NCI-H1417 (cell line): ENCODE results near the gene ATP5IF1.

Experiments
- DNase-seq, 3 experiments: peaks; one replicate each; lab custom pipeline; 2025; lab: John Stamatoyannopoulos, UW

Gene ATP5IF1

DNA sequence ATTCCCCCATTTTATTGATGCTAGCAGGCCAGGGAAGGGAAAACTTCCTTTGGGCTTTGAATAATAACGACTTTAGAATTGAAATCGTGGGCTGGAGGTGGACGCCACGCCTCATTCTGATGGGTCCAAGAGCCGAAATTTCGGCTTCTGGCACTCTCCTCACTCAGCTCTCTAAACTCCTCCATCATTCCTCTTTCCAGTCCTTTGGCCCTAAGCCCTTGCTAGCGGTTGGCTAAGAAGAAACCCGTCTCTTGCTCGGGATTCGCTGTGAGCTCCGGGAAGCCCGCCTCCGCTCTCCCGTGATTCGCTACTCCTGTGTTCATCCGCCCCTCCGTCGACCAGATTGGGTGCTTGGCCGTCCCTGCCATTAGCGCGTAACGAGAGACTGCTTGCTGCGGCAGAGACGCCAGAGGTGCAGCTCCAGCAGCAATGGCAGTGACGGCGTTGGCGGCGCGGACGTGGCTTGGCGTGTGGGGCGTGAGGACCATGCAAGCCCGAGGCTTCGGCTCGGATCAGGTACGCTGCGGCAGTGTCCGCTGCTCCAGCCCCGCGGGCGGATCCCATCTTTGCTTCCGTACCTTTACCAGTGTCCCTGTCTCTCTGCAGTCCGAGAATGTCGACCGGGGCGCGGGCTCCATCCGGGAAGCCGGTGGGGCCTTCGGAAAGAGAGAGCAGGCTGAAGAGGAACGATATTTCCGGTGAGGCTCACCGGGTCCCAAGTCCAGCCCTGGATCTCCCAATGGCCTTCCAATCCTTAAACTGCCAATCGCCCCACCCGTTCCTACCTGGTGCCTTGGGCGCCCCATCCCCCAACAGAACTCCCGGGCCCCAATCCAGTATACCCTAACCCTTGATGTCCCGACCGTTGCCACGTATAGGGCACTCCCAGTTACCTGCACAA, at the start of gene ATP5IF1:
ATP5IF1 (plus strand) TSS at position 370 of the 901 bp plus-strand sequence; CDS start at position 430, 60 bp downstream.
- peak; percentile 95 to 98 (median 97) for DNase-seq

DNA sequence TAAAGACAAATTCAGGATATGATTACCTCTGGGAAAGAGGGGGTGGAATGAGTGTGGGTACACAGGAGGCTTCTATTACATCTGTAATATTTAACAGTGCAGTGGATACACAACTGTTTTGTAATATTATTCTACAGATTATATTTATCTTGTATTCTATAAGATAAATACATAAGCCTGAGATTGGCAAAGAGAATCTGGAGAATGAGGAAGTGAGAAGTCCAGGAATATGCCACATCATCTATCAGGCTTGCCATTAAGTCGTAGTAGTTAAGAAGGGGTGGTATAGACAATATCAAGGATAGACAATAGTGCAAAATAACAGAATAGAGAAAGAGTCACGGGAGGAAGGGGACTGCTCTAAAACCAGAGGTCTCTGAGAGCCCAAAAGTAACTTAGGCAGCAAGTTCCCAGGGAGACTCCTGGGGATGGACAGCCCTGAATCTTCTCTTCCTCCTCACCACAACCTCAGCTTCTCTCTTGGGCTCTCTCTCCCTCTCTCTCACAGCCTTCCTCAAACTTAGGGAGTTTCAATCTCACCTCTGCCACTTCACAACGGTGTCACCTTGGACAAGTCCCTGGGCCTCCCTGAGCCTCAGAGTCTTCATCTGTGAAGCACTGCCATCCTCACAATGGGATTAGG, 45.5 kb upstream of the ATP5IF1 start:
- no peak for DNase-seq

DNA sequence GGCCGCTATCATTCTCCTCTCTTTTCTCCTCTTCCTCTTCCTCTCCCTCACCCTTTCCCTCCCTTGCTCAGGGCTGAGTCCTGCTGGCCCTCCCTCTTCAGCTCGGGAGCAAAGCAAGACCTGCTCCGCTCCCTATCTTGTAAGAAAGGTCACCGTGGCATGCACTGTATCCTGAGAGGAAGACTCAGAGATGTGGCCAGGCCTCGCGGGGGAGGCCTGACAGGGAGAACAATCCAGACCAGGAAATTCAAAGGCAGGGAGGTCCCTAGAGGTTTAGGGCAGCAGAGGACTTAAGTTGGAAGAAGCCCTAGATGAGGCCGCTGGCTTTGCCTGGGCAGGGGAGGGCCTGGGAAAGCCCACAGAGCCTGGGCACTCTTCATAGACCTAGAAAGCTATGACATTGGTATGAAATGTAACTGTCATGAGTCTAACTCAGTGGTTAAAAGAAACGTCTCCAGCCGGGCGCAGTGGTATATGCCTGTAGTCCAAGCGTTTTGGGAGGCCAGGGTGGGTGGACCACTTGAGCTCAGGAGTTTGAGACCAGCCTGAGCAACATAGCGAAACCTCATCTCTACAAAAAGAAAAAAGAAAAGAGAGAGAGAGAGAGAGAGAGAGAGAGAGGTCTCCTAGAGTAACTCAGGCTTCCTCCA, 44.8 kb upstream of the ATP5IF1 start:
- no peak for DNase-seq

DNA sequence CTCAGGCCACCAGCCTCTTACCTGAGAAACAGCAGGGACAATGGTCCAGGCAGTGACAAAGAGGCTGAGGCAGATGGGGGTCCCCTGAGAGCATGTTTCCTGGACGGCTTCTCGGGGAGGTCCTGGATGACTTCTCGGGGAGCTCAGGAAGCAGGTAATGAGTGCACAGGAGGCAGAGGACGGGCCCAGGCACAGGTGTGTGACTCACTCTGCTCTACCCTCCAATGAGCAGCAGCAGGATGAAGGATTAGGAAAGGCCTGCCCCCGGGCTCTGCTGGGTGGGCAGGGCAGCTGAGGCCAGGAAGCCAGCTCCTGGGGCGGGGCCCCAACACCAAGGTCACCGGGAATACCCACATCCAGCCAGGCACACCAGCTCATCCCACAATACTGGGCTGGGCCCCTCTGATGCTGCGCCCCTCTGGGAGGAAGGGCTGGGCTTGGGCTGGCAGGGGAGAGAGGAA, 42.2 kb upstream of the ATP5IF1 start:
- no peak for DNase-seq

DNA sequence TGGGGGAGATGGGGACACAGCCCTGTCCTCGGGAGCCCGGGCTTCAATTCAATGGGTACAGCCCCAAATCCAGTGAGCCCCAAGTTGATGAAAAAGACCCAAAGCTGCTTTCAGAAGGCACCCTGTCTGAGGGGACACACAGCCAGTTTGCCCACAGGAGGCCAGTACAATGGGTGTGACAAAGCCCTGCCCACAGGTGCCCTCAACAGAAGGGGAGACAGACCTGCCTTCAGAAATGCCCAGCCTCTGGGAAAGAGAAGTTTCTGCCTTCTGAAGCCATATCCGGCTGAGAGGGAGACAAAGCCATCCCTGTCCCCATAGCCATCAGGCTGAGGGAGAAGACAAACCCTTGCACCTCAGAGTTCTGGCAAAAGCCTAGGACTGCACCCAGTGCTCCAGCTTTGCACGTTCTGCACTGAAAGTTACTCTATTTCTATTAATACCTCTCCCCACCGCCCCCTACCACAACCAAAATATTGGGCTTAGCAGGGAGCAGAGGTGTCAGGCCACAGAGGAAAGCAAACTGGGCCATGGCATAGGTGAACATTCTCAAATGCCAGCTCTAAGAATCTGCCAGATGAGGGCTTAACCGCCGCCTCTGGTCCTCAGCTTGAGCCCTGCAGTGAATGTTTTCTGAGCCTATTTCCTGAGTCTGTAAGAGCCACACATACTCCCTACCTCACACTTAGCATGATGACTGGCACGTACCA, 41.4 kb upstream of the ATP5IF1 start:
- no peak for DNase-seq

DNA sequence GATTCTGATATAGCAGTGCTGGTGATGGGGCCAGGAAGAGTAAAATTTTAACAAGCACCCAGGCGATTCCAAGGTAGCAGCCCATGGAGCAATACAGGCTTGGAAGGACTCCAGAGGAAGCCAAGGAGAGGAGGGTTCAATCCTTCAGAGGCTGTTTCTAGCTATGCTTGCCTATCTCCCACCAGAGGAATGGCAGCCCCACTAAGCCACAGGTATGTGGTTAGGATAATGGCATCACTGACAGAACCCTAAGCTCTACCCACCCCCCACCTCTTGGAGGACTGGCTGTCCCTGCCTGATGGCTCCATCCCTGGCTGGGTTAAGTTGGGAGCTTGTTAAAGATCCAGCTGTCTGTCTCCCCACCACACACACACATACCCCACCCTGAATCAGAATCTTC, 40.1 kb upstream of the ATP5IF1 start:
- DNase-seq: no peak

DNA sequence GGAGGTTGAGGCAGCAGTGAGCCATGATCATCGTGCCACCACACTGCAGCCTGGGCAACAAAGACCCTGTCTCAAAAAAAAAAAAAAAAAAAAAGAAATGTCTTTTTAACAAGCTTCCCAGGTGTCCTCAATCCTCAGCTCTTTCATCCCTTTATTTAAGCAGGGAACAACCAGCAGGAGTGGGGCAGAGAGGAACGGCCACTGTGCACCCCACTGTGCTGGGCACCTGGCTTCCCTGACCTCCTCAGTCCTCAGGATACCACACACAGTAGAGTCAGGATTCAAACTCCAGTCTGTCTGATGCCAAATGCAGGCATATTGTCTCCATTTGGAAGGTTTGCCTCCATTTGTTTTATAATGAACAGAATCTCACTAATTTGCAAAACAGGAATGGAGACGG, 39.6 kb upstream of the ATP5IF1 start:
- no peak for DNase-seq

DNA sequence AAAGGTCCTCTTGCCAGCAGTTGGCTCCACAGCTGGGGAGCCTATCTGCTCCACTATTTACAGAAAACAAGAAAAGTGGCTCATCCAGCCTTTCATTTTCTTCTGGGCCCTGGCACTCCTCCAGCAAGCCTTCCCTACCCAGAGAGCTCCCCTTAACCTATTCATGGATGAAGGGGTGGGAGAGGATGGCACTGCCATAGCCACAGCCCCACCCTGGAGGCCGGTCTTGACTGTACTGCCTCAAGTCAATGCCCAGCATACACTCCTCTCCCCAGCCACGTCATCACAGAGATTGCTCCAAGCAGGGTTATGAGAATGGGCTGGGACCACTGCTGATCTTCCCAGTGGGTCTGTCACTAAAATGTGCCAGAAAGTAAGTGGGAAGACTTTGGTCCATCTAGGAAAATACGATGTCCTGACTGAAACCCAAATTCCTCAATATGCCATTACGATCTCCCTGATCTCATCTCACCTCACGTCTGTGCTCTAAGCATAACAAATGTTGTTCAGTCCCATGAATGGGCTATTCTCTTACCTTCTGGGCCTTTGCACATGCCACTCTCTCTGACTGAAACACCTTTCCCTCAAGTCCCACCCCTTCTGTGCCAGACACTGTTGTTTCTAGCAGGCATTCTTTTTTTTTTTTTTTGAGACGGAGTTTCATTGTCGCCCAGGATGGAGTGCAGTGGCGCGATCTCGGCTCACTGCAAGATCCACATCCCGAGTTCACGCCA, 38.1 kb upstream of the ATP5IF1 start:
- DNase-seq: no peak

DNA sequence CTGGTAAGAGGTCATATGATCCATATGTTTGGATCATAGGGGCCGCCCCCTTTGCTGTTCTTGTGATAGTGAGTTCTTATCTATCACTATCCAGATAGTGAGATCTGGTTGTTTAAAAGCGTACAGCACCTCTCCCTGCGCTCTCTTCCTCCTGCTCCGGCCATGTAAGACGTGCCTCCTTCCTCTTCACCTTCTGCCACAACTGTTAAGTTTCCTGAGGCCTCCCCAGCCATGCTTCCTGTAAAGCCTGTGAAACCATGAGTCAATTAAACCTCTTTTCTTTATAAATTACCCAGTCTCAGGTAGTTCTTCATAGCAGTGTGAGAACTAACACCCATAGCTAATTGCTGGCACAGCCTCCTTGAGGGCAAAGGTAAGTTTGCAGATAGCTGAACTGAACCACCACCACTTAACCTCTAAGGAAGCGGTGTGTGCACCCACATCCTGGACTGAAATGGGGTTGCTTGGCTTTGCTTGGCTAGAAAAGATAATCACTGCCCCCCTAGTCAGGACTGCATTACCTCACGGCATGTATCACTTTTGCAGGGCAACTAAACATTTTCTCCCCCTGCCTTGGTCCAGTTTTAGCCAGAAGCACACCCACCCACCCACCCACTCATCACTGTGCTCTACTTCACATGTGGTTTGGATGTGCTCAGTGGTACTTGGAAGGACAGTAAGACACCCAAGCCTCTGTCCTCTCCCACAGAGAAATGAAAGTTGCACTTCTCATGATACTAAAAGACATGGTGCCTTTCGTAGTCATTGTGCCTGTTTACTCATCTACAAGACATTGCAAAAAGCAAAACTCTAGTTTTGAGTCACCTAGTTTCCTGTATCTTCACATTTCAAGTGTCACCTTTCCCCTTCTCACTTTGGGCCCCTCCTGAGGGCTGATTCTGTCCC, 36.3 kb upstream of the ATP5IF1 start:
- no peak for DNase-seq

DNA sequence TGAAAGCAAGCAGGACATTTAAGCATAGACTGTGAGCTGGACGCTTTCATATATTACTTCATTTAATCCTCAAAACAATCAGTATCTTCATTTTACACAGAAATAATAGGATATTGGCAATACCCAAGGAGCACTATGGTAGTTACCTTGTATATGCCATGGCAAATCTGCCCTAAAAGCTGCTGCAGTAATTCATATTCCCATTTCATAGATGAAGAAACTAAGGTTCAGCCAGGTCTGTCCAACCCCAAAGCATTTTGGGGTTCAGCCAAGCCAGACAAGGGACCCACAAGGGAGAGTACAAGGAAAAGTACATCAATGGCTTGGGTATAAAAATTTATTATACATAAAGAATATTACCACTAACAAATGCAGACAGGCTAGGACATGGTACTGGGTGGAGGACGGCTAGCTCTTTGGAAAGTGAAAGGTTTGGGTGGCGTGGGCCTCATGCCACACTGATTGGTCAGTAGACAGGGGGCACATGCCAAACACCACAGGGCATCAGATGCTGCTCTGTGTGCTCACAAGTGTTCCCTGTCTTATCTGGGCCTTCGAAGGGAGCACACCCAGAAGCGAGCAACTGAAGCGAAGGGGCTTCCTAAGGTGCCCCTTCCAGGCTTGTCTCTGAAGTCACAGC, 35.6 kb upstream of the ATP5IF1 start:
- no peak for DNase-seq

DNA sequence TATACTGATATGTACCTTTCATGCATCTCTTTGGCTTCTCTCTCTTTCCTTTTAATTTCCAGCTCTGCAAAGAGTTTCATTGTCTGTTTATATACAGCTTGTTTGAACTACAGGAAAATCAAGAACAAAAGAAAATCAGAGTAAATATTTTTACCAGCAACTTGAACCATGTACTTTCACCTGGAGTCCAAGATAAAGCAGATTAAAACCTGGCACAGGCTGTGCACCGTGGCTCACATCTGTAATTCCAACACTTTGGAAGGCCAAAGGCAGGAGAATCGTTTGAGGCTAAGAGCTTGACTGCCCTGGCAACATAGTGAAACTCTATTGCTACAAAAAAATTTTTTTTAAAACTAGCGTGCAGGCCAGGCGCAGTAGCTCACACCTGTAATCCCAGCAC, 30.7 kb upstream of the ATP5IF1 start:
- DNase-seq: no peak

DNA sequence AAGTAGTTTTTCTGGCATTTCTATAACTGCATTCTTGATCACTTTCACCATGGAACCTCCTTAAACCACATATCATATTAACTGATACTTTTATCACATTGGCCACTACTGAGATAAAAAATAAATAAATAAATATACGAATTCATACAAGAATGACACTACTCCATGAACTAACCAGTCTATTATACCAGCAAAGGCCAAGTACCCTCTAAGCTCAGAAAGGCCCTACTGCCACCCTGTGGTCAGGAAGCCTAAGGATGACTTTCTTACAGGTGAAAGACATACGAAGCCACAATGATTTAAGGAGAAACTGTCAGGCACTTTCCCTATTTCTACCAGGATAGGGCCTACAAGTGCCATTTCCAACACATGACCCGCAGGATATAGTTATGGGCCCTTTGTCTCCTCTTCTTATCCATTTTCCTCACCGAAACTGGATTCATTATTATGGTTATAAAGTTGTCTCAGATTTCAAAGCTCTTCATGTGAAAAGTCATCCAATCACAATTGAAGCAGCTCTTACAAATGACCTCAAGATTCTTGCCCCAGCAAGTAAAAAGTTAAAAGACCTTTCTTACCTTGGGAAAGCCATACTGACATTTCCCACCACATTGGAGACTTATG, 27.0 kb upstream of the ATP5IF1 start:
- peak; percentile 16 to 65 (median 22) for DNase-seq

DNA sequence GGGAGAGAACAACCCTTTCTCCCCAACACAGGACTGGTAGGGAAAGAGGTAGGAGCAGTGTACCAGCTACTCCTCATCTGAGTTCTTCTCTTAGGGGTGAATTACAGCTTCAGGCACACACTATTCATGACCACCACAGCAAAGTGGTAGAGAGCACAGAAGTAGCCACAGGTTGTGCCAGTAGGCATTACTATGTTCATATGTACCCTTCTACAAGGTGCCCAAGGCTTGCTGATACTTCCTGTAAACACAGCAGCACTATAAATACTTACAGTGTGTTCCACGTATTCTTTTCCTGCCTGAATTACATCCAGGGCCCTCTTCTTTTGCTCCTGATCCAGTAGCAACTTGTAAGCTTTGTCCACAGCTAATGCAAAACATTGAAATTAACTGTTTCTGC, 26.2 kb upstream of the ATP5IF1 start:
- DNase-seq: no peak

DNA sequence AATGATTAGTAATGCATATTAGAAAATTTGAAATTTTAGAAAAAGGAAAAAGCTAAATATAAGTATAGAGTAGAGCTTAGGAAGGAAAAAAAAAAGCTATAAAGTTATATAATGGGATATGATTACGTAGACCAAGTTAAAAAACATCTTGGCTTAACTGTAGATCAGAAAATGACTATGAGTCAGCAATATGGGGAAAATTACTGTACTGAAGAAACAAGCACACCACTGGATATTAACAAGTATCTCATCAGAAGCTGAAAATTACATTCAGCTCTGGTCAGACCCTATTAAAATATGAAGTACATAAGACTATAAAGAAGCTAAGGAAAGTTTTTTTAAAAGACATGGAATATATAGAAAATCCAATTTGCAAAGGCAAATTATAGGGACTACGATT, 22.6 kb upstream of the ATP5IF1 start:
- no peak for DNase-seq

DNA sequence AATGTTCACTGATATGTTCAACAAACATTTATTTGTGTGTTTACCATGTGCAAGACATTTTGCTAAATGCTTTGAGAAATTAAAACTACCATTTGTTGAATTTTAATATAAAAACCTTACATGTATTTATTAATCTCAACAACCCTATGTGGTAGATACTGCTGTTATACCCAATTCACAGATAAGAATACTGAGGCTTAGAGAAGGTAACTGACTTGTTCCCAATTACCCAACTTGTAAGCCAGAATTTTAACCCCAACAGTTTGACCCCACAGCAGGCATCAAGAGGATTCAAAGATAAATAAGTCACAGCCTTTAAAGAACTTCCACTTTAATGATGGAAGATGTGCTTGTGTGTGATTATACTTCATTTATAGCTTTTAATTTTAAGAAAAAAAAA, 6.8 kb upstream of the ATP5IF1 start:
- no peak for DNase-seq

DNA sequence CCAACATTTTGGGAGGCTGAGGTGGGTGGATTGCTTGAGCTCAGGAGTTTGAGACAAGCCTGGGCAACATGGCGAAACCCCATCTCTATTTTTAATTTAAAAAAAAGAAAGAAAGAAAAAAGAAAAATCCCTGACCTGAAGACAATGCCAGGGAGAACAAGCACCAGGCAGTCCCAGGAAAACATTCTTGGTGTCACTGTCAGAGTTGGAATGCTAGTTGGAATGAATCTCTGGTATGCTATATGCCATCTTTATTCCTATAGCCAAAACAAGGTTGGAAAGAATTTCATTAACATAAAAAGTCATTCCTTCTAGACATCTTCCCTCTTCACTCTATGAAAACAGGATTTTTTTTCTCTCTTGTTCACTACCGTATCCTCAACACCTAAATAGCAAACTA, 5.9 kb upstream of the ATP5IF1 start:
- no peak for DNase-seq

DNA sequence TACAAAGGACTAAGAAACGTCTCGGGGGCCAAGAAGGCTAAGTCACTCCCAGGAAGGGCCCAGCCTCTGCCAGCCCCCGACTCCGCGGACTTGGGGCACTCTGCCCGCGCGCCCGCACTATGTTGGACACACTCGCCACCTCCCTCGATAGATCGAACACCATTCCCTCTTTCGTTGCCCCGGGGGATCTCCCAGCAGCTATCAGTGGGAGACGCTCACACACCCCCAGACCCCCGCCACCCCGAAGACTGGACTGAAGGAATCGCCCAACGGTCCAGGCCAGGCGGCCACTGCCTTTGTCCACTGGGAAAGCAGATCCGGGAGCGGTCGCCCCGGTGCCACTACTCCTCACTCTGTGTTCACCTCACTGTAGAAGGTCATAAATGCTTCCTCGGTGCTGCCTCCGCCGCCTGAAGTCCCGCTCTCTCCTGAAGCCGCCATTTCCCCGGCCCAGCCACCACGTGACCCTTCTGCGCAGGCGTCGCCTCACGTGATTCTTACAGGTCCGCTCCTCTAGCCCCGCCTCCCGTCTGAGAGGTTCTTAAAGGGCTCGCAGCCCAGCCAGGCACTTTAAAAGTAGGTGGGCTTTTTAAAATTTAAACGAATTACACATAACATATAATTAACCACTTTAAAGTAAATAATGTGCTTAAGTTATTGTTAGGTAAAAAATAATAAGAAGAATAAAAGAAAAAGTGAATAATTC, 3.2 kb upstream of the ATP5IF1 start, which contains the start of gene DNAJC8:
DNAJC8 (minus strand) TSS at position 472 of the 706 bp plus-strand sequence; CDS start at position 441, 31 bp downstream.
- DNase-seq: peak; percentile 86 to 95 (median 95)

DNA sequence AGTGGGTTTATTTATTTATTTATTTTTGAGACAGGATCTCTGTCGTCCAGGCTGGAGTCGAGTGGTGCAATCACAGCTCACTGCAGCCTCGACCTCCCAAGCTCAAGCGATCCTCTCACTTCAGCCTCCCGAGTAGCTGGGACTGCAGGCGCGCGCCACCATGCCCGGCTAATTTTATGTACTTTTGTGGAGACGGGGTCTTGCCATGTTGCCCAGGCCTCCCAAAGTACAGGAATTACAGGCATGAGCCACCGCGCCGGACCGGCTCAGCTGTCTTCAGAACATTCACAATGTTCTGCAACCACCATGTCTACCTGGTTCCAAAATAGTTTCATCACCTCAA, 2.7 kb upstream of the ATP5IF1 start:
- no peak for DNase-seq
